SK-N-SH (cell line): ENCODE results near the gene MROH7. TPM values are rescaled to one million over a fixed set of nuclear protein-coding genes. Genes with fewer than 3 reads are reported as not detected.
A peak's percentile ranks its signal among the peaks of the same experiment; 100 is the strongest.

Source experiments
- CTCF ChIA-PET: fragments of 300-600, 350-600 bp; formaldehyde crosslinking; extraction: SDS; loops from one replicate; lab custom pipeline; 2021; lab: Yijun Ruan, JAX
- POLR2A ChIA-PET: fragments of 350-600 bp; sonication (Branson Sonifier 250); formaldehyde crosslinking; extraction: SDS; loops from one replicate; lab custom pipeline; 2020; ENCODE audit warnings: antibody characterized with exemption, inconsistent platforms; lab: Yijun Ruan, JAX
- DNase-seq: peaks from one replicate; pipeline ENCODE4 v3.0.0; 2012
- H2AFZ ChIP-seq: fragments of 200-600 bp; sonication (generic); 2 replicates; pipeline ENCODE4 v1.8.1; 2016; ENCODE audit warnings: antibody characterized with exemption, mild to moderate bottlenecking, low read depth
- H3F3A ChIP-seq: fragments of 200-600 bp; sonication (generic); replicated peaks from 2 replicates; pipeline ENCODE3; 2016; ENCODE audit warnings: antibody characterized with exemption, mild to moderate bottlenecking; ENCODE audit not compliant: insufficient read depth
- H3K27ac ChIP-seq, 2 experiments: fragments of 200-500 bp in 1 of 2; fragments of 200-600 bp in 1 of 2; sonication (Bioruptor generic) in 1 of 2; sonication (generic), shearing (Covaris generic) in 1 of 2; 2 replicates each; pipeline versions ENCODE4 v1.5.1 to v1.6.1; 2014 to 2016; ENCODE audit warnings: low read depth in 2 of 2, inconsistent platforms in 1 of 2, low read length in 1 of 2, mild to moderate bottlenecking in 1 of 2, mixed read lengths in 1 of 2
- H3K27me3 ChIP-seq: fragments of 200-600 bp; sonication (generic), shearing (Covaris generic); 2 replicates; pipeline ENCODE4 v1.6.1; 2016; ENCODE audit warnings: mixed run types; ENCODE audit not compliant: insufficient read depth
- H3K36me3 ChIP-seq, 2 experiments: fragments of 200-500 bp in 1 of 2; fragments of 200-600 bp in 1 of 2; sonication (Bioruptor generic) in 1 of 2; sonication (generic) in 1 of 2; replicated peaks in 1 of 2; 2 replicates each; pipeline versions ENCODE3 to v1.5.1; 2014 to 2016; ENCODE audit warnings: low read length in 1 of 2, mild to moderate bottlenecking in 1 of 2; ENCODE audit not compliant: insufficient read depth in 2 of 2, control insufficient read depth in 1 of 2
- H3K4me1 ChIP-seq, 2 experiments: fragments of 200-500 bp in 1 of 2; fragments of 200-600 bp in 1 of 2; sonication (Bioruptor generic) in 1 of 2; sonication (generic), shearing (Covaris generic) in 1 of 2; 2 replicates each; pipeline versions ENCODE4 v1.5.1 to v1.6.1; 2014 to 2016; ENCODE audit warnings: low read depth in 1 of 2, low read length in 1 of 2, mixed run types in 1 of 2; ENCODE audit not compliant: insufficient read depth in 2 of 2, control insufficient read depth in 1 of 2
- H3K4me2 ChIP-seq: fragments of 200-600 bp; sonication (generic), shearing (Covaris generic); 2 replicates; pipeline ENCODE4 v1.6.1; 2017; ENCODE audit warnings: mixed run types
- H3K4me3 ChIP-seq, 2 experiments: fragments of 200-500 bp in 1 of 2; fragments of 200-600 bp in 1 of 2; sonication (Bioruptor generic) in 1 of 2; sonication (generic), shearing (Covaris generic) in 1 of 2; 2 replicates each; pipeline versions ENCODE4 v1.5.1 to v1.8.1; 2014 to 2016; ENCODE audit warnings: low read depth in 2 of 2, inconsistent platforms in 1 of 2, low read length in 1 of 2, mild to moderate bottlenecking in 1 of 2, mixed read lengths in 1 of 2, moderate library complexity in 1 of 2
- H3K79me2 ChIP-seq: fragments of 200-600 bp; sonication (generic); 2 replicates; pipeline ENCODE4 v1.8.1; 2017; ENCODE audit warnings: mild to moderate bottlenecking; ENCODE audit not compliant: insufficient read depth
- H3K9ac ChIP-seq: fragments of 200-600 bp; sonication (generic); 2 replicates; pipeline ENCODE4 v1.6.1; 2017; ENCODE audit warnings: mixed run types
- H3K9me2 ChIP-seq: fragments of 200-600 bp; sonication (generic); 2 replicates; pipeline ENCODE4 v1.6.1; 2017; ENCODE audit warnings: mixed run types
- H3K9me3 ChIP-seq: fragments of 200-600 bp; sonication (generic); 2 replicates; pipeline ENCODE4 v1.6.1; 2017; ENCODE audit warnings: mixed run types, mild to moderate bottlenecking, moderate library complexity
- H4K20me1 ChIP-seq: fragments of 200-600 bp; sonication (generic); 2 replicates; pipeline ENCODE4 v1.6.1; 2017; ENCODE audit warnings: mild to moderate bottlenecking, mixed run types; ENCODE audit not compliant: insufficient read depth
- CTCF ChIP-seq: fragments of 200-600 bp; sonication (generic); IDR thresholded peaks from 2 replicates; pipeline ENCODE4 v1.6.1; 2017; ENCODE audit warnings: antibody characterized with exemption, mild to moderate bottlenecking, moderate library complexity
- GATA2 ChIP-seq: sonication (generic); formaldehyde crosslinking; IDR thresholded peaks from 2 replicates; pipeline ENCODE4 v1.5.0; 2020; ENCODE audit warnings: mild to moderate bottlenecking, missing genetic modification reagents
- POLR2AphosphoS5 ChIP-seq: IDR thresholded peaks from 2 replicates; pipeline ENCODE4 v1.6.1; 2012; ENCODE audit warnings: low read depth, low read length
- RXRA ChIP-seq: IDR thresholded peaks from 2 replicates; pipeline ENCODE4 v1.4.0; 2012; ENCODE audit warnings: low read depth, mild to moderate bottlenecking, borderline replicate concordance
- ZBTB33 ChIP-seq: IDR thresholded peaks from 2 replicates; pipeline ENCODE4 v1.4.0; 2012; ENCODE audit warnings: low read depth, borderline replicate concordance
- WGBS: methylation state at CpG from one replicate; pipeline ENCODE4 v1.1.6; 2017; ENCODE audit warnings: low lambda C conversion rate; 5-methylcytosine and 5-hydroxymethylcytosine counted together
- polyA plus RNA-seq, 3 experiments: library from polyadenylated mRNA; depleted of rRNA; stranded (reverse); fragments of >200 nt; gene quantifications; 2 replicates each; pipeline ENCODE4 v1.2.3, GENCODE V29; 2012

Gene MROH7
- polyA plus RNA-seq, 1 of the 3 experiments (the other 2 are of a cell fraction) = 0.51 TPM

DNA sequence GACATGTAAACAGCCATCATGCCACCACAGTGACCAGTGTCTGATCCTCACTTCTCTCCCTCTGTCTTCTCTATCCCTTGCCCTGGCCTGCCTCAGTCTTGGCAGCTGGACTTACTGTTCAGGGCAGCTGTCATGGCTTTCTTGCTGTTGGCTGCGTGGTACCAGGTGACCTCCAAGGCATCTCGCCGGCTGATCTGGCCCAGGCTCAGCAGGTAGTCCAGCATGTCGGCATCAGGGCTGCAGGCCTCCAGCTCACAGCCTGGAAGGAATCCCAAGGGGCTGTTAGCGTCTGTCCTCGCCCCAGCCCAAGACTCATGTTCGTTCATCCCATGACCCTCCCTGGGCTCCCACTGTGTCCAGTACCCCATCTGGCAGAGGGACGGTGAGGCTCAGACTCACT is 21.8 kb upstream of the MROH7 start:
- Histone ChIP-seq H3K36me3 (no peaks in the 10 kb centered on the region), H3K9ac (no peak overlapping the region), H2AFZ (no peak overlapping the region), H3K4me1 (peaks cover 0 to 10% of the 10 kb centered on the region in 2 experiments; a peak in 1 of 4 replicates), H3K9me3 (no peaks in the 10 kb centered on the region), H3F3A (no peaks in the 10 kb centered on the region), H3K9me2 (no peaks in the 10 kb centered on the region), H4K20me1 (no peaks in the 10 kb centered on the region), H3K4me2 (no peak overlapping the region), H3K27me3 (no peaks in the 10 kb centered on the region), H3K4me3 (no peak overlapping the region), H3K27ac (no peak overlapping the region), H3K79me2 (no peaks in the 10 kb centered on the region)
- ChIA-PET CTCF (interaction anchor here (2.5 kb wide), 1 partner anchor 72 kb away, joined by 8 read pairs; the partner anchor contains the start of gene ACOT11), POLR2A (no interaction called here)
- TF ChIP-seq POLR2AphosphoS5 = no peak
- no peak for TF ChIP-seq RXRA
- no peak for TF ChIP-seq CTCF
- TF ChIP-seq GATA2 (CRISPR knock-in tag) = no peak
- TF ChIP-seq ZBTB33 = no peak
- no peak for DNase-seq
- WGBS = 79% methylated on average over 5 of the region's 8 CpGs

DNA sequence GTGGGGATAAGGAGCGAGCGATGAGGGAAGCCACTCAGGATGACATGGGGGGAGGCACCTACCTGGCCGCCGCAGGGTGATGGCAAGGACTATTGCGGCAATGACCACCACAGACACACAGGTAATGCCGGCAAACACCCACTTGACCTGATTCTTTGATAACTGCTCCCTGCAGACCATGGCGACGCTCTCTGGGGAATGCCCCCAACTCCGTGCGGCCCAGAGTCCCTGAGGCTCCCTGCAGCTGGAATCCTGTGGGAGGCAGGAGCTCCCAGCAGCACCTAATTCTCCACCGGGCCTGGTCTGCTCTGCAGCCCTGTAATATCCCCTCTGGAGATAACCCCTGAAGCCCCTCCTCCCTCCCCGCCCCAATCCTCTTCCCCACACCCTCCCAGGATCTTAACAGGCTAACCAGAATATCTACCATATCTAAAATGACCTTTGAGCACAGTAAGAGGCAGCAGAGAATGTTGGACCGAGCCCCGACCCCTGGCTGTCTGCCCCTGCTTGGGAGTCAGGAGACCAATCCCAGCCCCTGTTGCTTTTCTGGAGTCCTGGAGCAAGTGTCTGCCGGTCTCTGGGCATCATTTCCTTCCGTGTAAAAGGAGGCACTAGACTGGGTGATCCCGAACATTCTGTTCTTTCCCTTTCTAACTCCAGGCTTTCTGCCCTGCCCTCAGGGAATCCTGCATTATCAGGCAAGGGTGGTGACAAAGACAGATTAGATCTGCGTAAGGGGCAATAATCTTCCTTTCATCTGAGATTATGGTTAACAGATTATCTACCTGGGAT is 18.2 kb upstream of the MROH7 start, which contains the start of gene FAM151A:
TSS of gene FAM151A (minus strand) at position 310 of the 792 bp plus-strand sequence. CDS start at position 180, 130 bp downstream.
- 81% methylated on average over 11 of the region's 18 CpGs for WGBS
- no peak within 1 kb of the TSS for H3K27ac ChIP-seq
- H4K20me1 ChIP-seq = no peaks in the 10 kb centered on the region
- H3K4me2 ChIP-seq = no peak within 1 kb of the TSS
- peaks cover 0 to 10% of the 10 kb centered on the region in 2 experiments; a peak in 1 of 4 replicates for H3K4me1 ChIP-seq
- no peaks in the 10 kb centered on the region for H3K9me2 ChIP-seq
- no peak within 1 kb of the TSS for H3K9ac ChIP-seq
- no peak within 1 kb of the TSS for H2AFZ ChIP-seq
- H3K9me3 ChIP-seq = no peaks in the 10 kb centered on the region
- no peak for DNase-seq
- H3K4me3 ChIP-seq = no peak within 1 kb of the TSS
- TF ChIP-seq GATA2 (CRISPR knock-in tag) (0 out of 2 replicates have a peak, but pooled peaks have one; percentile 28), ZBTB33 (no peak)
- H3K79me2 ChIP-seq = no peaks in the 10 kb centered on the region
- ChIA-PET CTCF (interaction anchor here (0.7 kb wide), 1 partner anchor 1904 kb away, joined by 3 read pairs; no protein-coding TSS in a partner anchor), POLR2A (no interaction called here)
- H3K36me3 ChIP-seq = no peaks in the 10 kb centered on the region
- no peaks in the 10 kb centered on the region for H3K27me3 ChIP-seq
- H3F3A ChIP-seq = no peaks in the 10 kb centered on the region
